ENCODE results near the gene RBM39. TPM values are rescaled to one million over a fixed set of nuclear protein-coding genes. Genes with fewer than 3 reads are reported as not detected.
A peak's percentile ranks its signal among the peaks of the same experiment; 100 is the strongest.

The RBM39 gene
- total and polyA plus RNA-seq, 10 of the 15 experiments (the other 5 are each of a cell fraction or from before 2014, with no cell fraction given) = 135 to 280 (median 217) TPM

DNA sequence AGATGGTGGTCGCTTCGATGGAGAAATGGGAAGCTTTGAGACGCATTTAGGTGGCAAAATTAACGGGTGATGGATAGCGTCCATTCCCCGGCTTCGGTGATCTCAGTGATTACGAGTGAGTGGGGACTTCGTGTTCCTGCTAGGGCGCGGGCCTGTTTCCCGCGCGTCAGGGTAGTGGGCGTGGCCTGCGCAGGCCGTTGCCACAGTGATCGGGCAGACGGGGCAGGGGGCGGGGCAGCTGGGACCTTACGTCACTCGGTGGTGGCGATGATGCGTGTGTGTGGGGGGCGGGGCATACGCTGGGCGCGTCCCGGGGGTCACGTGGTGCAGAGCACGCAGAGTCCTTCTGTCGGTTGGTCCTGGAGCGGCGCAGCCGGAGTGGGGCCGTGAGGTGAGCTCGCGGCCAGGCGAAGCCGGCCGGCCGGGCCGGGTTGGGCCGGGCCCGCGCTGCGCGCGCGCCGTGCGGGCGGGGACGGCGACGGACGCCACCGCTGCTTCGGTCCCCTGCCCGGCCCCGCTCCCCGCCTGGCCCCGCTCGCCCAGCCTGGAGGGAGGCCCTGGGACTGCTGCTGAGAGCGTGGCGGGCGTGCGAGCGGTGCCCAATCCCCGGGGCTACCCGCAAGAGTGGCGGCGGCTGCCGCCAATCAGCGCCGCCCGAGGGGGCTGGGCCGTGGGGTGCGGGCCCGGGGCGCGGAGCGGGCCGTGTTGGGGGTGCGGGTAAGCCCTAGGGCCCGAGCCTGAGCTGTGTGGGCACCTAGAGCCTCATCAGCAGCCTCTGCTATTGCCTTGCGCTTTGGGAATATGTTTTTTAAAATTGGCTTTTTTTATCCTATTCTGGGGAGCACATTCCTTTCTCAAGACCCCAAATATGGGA is 29.9 kb upstream of the RBM39 start, which contains the start of gene PHF20 (continued):
- TF ChIP-seq, protein P1, sequence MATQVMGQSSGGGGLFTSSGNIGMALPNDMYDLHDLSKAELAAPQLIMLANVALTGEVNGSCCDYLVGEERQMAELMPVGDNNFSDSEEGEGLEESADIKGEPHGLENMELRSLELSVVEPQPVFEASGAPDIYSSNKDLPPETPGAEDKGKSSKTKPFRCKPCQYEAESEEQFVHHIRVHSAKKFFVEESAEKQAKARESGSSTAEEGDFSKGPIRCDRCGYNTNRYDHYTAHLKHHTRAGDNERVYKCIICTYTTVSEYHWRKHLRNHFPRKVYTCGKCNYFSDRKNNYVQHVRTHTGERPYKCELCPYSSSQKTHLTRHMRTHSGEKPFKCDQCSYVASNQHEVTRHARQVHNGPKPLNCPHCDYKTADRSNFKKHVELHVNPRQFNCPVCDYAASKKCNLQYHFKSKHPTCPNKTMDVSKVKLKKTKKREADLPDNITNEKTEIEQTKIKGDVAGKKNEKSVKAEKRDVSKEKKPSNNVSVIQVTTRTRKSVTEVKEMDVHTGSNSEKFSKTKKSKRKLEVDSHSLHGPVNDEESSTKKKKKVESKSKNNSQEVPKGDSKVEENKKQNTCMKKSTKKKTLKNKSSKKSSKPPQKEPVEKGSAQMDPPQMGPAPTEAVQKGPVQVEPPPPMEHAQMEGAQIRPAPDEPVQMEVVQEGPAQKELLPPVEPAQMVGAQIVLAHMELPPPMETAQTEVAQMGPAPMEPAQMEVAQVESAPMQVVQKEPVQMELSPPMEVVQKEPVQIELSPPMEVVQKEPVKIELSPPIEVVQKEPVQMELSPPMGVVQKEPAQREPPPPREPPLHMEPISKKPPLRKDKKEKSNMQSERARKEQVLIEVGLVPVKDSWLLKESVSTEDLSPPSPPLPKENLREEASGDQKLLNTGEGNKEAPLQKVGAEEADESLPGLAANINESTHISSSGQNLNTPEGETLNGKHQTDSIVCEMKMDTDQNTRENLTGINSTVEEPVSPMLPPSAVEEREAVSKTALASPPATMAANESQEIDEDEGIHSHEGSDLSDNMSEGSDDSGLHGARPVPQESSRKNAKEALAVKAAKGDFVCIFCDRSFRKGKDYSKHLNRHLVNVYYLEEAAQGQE (IDR thresholded peaks at IDR 0.05; ENCODE audit: low read depth, low read length) = no peak
- TF ChIP-seq MTA3 (IDR thresholded peaks at IDR 0.05; ENCODE audit: borderline replicate concordance, low read length) = no peak
- TF ChIP-seq, protein P2, sequence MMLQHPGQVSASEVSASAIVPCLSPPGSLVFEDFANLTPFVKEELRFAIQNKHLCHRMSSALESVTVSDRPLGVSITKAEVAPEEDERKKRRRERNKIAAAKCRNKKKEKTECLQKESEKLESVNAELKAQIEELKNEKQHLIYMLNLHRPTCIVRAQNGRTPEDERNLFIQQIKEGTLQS (IDR thresholded peaks at IDR 0.05; ENCODE audit: borderline replicate concordance, extremely low read depth, low read depth, low read length) = peak; percentile 75; the same call in 1 of the 2 replicates
- TF ChIP-seq, protein P3, sequence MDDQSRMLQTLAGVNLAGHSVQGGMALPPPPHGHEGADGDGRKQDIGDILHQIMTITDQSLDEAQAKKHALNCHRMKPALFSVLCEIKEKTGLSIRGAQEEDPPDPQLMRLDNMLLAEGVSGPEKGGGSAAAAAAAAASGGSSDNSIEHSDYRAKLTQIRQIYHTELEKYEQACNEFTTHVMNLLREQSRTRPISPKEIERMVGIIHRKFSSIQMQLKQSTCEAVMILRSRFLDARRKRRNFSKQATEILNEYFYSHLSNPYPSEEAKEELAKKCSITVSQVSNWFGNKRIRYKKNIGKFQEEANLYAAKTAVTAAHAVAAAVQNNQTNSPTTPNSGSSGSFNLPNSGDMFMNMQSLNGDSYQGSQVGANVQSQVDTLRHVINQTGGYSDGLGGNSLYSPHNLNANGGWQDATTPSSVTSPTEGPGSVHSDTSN (IDR thresholded peaks at IDR 0.05; ENCODE audit: insufficient replicate concordance, low read depth, low read length) = peak; percentile 98
- peak; percentile 81; the same call in 1 of the 2 replicates for TF ChIP-seq POLR2AphosphoS5 (IDR thresholded peaks at IDR 0.05; ENCODE audit: low read length)
- no peak for TF ChIP-seq JUND (IDR thresholded peaks at IDR 0.05; ENCODE audit: low read depth, low read length)
- TF ChIP-seq PAX5 (IDR thresholded peaks at IDR 0.05; ENCODE audit: borderline replicate concordance, low read depth, low read length) = no peak; the same call in 1 of the 2 replicates
- TF ChIP-seq DPF2 (IDR thresholded peaks at IDR 0.05) = peak; percentile 98
- TF ChIP-seq, protein P4, sequence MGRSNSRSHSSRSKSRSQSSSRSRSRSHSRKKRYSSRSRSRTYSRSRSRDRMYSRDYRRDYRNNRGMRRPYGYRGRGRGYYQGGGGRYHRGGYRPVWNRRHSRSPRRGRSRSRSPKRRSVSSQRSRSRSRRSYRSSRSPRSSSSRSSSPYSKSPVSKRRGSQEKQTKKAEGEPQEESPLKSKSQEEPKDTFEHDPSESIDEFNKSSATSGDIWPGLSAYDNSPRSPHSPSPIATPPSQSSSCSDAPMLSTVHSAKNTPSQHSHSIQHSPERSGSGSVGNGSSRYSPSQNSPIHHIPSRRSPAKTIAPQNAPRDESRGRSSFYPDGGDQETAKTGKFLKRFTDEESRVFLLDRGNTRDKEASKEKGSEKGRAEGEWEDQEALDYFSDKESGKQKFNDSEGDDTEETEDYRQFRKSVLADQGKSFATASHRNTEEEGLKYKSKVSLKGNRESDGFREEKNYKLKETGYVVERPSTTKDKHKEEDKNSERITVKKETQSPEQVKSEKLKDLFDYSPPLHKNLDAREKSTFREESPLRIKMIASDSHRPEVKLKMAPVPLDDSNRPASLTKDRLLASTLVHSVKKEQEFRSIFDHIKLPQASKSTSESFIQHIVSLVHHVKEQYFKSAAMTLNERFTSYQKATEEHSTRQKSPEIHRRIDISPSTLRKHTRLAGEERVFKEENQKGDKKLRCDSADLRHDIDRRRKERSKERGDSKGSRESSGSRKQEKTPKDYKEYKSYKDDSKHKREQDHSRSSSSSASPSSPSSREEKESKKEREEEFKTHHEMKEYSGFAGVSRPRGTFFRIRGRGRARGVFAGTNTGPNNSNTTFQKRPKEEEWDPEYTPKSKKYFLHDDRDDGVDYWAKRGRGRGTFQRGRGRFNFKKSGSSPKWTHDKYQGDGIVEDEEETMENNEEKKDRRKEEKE (IDR thresholded peaks at IDR 0.05) = no peak; the same call in 1 of the 2 replicates
- no peak for TF ChIP-seq TCF7 (IDR thresholded peaks at IDR 0.05; ENCODE audit: borderline replicate concordance)
- TF ChIP-seq WRNIP1 (IDR thresholded peaks at IDR 0.05; ENCODE audit: borderline replicate concordance, low read depth, low read length) = no peak
- TF ChIP-seq EED (IDR thresholded peaks at IDR 0.05; ENCODE audit: low read depth) = no peak
- no peak for TF ChIP-seq TBL1XR1 (IDR thresholded peaks at IDR 0.05; ENCODE audit: low read depth, low read length)
- TF ChIP-seq, protein P5, sequence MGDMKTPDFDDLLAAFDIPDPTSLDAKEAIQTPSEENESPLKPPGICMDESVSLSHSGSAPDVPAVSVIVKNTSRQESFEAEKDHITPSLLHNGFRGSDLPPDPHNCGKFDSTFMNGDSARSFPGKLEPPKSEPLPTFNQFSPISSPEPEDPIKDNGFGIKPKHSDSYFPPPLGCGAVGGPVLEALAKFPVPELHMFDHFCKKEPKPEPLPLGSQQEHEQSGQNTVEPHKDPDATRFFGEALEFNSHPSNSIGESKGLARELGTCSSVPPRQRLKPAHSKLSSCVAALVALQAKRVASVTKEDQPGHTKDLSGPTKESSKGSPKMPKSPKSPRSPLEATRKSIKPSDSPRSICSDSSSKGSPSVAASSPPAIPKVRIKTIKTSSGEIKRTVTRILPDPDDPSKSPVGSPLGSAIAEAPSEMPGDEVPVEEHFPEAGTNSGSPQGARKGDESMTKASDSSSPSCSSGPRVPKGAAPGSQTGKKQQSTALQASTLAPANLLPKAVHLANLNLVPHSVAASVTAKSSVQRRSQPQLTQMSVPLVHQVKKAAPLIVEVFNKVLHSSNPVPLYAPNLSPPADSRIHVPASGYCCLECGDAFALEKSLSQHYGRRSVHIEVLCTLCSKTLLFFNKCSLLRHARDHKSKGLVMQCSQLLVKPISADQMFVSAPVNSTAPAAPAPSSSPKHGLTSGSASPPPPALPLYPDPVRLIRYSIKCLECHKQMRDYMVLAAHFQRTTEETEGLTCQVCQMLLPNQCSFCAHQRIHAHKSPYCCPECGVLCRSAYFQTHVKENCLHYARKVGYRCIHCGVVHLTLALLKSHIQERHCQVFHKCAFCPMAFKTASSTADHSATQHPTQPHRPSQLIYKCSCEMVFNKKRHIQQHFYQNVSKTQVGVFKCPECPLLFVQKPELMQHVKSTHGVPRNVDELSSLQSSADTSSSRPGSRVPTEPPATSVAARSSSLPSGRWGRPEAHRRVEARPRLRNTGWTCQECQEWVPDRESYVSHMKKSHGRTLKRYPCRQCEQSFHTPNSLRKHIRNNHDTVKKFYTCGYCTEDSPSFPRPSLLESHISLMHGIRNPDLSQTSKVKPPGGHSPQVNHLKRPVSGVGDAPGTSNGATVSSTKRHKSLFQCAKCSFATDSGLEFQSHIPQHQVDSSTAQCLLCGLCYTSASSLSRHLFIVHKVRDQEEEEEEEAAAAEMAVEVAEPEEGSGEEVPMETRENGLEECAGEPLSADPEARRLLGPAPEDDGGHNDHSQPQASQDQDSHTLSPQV (IDR thresholded peaks at IDR 0.05) = no peak

Measured in GM12878 (cell line).